Dendritic cell treated with granulocyte-macrophage colony-stimulating factor and Interleukin-4, amounts not matched to agents 40 ng/mL and 50 ng/mL, for 4 days (primary cell): ENCODE results near the gene SH3RF3.

ENCODE experiments used
- H3K27ac Mint-ChIP-seq: one replicate; pipeline ENCODE4 v1.8.0; 2022; ENCODE audit warnings: mild to moderate bottlenecking, mixed read lengths
- H3K27me3 Mint-ChIP-seq: one replicate; pipeline ENCODE4 v1.8.0; 2022; ENCODE audit warnings: mild to moderate bottlenecking, mixed read lengths
- H3K36me3 Mint-ChIP-seq: one replicate; pipeline ENCODE4 v1.8.0; 2022; ENCODE audit warnings: low read depth, mixed read lengths
- H3K4me1 Mint-ChIP-seq: one replicate; pipeline ENCODE4 v1.8.0; 2022; ENCODE audit warnings: low read depth, mixed read lengths
- H3K4me3 Mint-ChIP-seq: one replicate; pipeline ENCODE4 v1.8.0; 2022; ENCODE audit warnings: mild to moderate bottlenecking, moderate library complexity, mixed read lengths
- H3K9me3 Mint-ChIP-seq: one replicate; pipeline ENCODE4 v1.8.0; 2022; ENCODE audit warnings: mixed read lengths
- intact Hi-C: fragments of 100-400 bp; cut with micrococcal nuclease; formaldehyde crosslinking; loops from one replicate; pipeline ENCODE4 v1.15.0; 2022

SH3RF3 gene

DNA sequence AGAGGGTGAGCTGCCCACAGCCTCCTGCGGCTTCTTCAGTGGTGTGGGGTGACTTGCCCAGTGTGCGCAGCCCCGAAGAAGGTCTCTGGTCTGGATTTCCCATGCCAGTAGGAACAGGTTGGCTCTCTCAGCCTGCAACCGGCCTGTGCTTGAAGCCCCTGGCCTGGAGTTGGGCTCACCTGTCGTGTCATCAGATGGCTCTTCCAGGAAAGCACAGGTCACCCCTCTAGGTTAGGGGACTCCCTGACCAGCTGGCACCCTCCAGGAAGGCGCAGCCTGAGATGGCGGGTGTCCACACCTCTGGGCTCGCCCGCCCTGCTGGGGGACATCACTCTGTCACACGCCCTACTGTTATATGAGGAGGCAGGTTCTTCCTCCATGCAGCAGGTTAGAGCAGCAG, 304.9 kb downstream of the SH3RF3 start:
- no peak overlapping the region for H3K4me3 Mint-ChIP-seq
- no peaks in the 10 kb centered on the region for H3K27me3 Mint-ChIP-seq
- H3K27ac Mint-ChIP-seq = no peak overlapping the region
- H3K4me1 Mint-ChIP-seq = peaks cover under 1% of the 10 kb centered on the region
- H3K36me3 Mint-ChIP-seq = no peaks in the 10 kb centered on the region
- H3K9me3 Mint-ChIP-seq = no peaks in the 10 kb centered on the region
- intact Hi-C loops = no loop called here

- Mint-ChIP-seq H3K9me3 (no peaks in the 10 kb centered on the region), H3K4me3 (no peak overlapping the region), H3K36me3 (no peaks in the 10 kb centered on the region), H3K27ac (no peak overlapping the region), H3K27me3 (no peaks in the 10 kb centered on the region), H3K4me1 (peaks cover 4% of the 10 kb centered on the region)
- intact Hi-C loops = no loop called here
Measured at GRCh38 chr2:109434351-109434750, 305.3 kb downstream of the SH3RF3 start.

- intact Hi-C loops = no loop called here
- no peak overlapping the region for H3K27ac Mint-ChIP-seq
- H3K9me3 Mint-ChIP-seq = no peaks in the 10 kb centered on the region
- no peaks in the 10 kb centered on the region for H3K36me3 Mint-ChIP-seq
- H3K4me3 Mint-ChIP-seq = no peak overlapping the region
- H3K4me1 Mint-ChIP-seq = peaks cover 13% of the 10 kb centered on the region
- no peaks in the 10 kb centered on the region for H3K27me3 Mint-ChIP-seq
Measured at GRCh38 chr2:109435066-109435690, 306.2 kb downstream of the SH3RF3 start.

DNA sequence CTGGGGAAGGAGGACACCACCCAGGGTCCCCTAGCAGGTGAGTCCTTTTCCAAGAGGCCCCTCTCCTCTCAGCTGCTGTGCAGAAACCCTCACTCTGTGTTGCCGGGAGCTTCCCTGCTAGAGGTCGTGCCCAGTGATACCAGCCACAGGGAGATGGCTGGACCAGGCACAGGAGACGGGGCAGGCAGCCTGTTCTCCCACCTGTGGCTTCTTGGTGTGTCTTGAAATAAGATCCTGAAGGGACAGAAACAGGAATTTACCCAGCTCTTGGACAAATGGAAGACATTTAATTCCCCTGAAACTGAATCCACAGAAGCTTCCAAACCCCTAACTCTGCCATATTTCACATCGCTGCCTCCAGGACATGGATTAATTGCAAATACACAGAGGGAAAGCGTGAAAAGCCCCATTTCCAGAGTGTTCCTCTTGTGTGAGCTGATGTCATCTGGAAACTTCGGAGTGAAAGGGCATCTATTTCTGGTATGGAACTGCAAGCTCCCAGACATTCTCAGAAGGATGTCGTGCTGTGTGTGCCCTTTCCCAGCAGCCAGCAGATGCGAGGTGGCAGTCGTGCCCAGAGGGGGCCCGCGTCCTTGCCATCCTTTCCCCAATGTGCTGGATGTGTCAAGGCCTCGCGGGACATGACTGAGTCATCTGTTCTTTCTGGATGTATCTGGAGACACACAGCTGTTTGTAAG, 307.0 kb downstream of the SH3RF3 start:
- intact Hi-C loops = no loop called here
- Mint-ChIP-seq H3K36me3 (no peaks in the 10 kb centered on the region), H3K9me3 (peaks cover under 1% of the 10 kb centered on the region), H3K4me1 (peaks cover 19% of the 10 kb centered on the region), H3K27ac (no peak overlapping the region), H3K27me3 (no peaks in the 10 kb centered on the region), H3K4me3 (no peak overlapping the region)

DNA sequence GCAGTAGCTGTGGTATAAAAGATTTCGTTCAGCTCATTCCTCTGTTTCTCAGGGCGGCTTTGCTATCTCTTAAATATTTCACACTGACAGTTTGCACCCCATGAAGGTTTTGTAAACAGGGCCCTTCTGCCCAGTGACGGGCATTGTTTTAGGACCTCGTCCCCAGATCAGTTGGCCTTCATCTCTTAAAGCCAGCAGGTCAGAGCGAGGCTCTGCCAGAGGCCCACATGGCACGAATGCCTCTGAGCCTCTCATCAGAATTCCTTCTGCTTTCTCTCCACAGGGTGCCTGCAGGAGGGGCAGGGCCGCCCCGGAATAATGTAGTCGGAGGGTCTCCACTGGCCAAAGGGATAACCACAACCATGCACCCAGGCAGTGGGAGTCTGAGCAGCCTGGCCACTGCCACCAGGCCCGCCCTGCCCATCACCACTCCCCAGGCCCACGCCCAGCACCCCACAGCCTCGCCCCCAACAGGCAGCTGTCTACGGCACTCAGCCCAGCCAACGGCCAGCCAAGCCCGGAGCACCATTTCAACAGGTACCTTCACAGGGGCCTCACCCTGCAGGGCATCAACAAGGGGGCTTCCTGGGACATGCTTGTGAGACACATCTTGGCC, 307.7 kb downstream of the SH3RF3 start:
- no peaks in the 10 kb centered on the region for H3K36me3 Mint-ChIP-seq
- peaks cover 19% of the 10 kb centered on the region for H3K4me1 Mint-ChIP-seq

GRCh38 chr2:109437325-109438090, 308.5 kb downstream of the SH3RF3 start:
- Mint-ChIP-seq H3K27me3 (no peaks in the 10 kb centered on the region), H3K9me3 (peaks cover 15% of the 10 kb centered on the region), H3K36me3 (no peaks in the 10 kb centered on the region), H3K4me3 (no peak overlapping the region), H3K27ac (no peak overlapping the region), H3K4me1 (peaks cover 19% of the 10 kb centered on the region)
- intact Hi-C loops = no loop called here

More for the DNA sequence above, 307.7 kb downstream of the SH3RF3 start:
- Mint-ChIP-seq H3K27ac (no peak overlapping the region), H3K4me3 (no peak overlapping the region), H3K27me3 (no peaks in the 10 kb centered on the region), H3K9me3 (peaks cover 7% of the 10 kb centered on the region)
- intact Hi-C loops = no loop called here

- H3K4me1 Mint-ChIP-seq = peaks cover 19% of the 10 kb centered on the region
- no peak overlapping the region for H3K27ac Mint-ChIP-seq
- intact Hi-C loops = no loop called here
- H3K4me3 Mint-ChIP-seq = no peak overlapping the region
- H3K9me3 Mint-ChIP-seq = peaks cover 21% of the 10 kb centered on the region
- no peaks in the 10 kb centered on the region for H3K27me3 Mint-ChIP-seq
- no peaks in the 10 kb centered on the region for H3K36me3 Mint-ChIP-seq
Measured at GRCh38 chr2:109438146-109438545, 309.1 kb downstream of the SH3RF3 start.

- Mint-ChIP-seq H3K27ac (no peak overlapping the region), H3K4me1 (peaks cover 19% of the 10 kb centered on the region), H3K4me3 (no peak overlapping the region), H3K27me3 (no peaks in the 10 kb centered on the region), H3K36me3 (no peaks in the 10 kb centered on the region), H3K9me3 (peaks cover 22% of the 10 kb centered on the region)
- intact Hi-C loops = no loop called here
Measured at GRCh38 chr2:109438773-109439389, 309.9 kb downstream of the SH3RF3 start.

- peaks cover 19% of the 10 kb centered on the region for H3K4me1 Mint-ChIP-seq
- no peak overlapping the region for H3K27ac Mint-ChIP-seq
- H3K36me3 Mint-ChIP-seq = no peaks in the 10 kb centered on the region
- no peaks in the 10 kb centered on the region for H3K27me3 Mint-ChIP-seq
- H3K9me3 Mint-ChIP-seq = peaks cover 24% of the 10 kb centered on the region
- H3K4me3 Mint-ChIP-seq = no peak overlapping the region
- intact Hi-C loops = no loop called here
Measured at GRCh38 chr2:109439390-109439786, 310.4 kb downstream of the SH3RF3 start.

- H3K9me3 Mint-ChIP-seq = peaks cover 30% of the 10 kb centered on the region
- no peak overlapping the region for H3K27ac Mint-ChIP-seq
- H3K4me3 Mint-ChIP-seq = no peak overlapping the region
- H3K36me3 Mint-ChIP-seq = no peaks in the 10 kb centered on the region
- intact Hi-C loops = no loop called here
- peaks cover 19% of the 10 kb centered on the region for H3K4me1 Mint-ChIP-seq
- no peaks in the 10 kb centered on the region for H3K27me3 Mint-ChIP-seq
Measured at GRCh38 chr2:109439986-109440385, 311.0 kb downstream of the SH3RF3 start.

GRCh38 chr2:109440499-109441156, 311.6 kb downstream of the SH3RF3 start:
- Mint-ChIP-seq H3K36me3 (no peaks in the 10 kb centered on the region), H3K9me3 (peaks cover 37% of the 10 kb centered on the region), H3K27me3 (no peaks in the 10 kb centered on the region), H3K4me1 (peaks cover 19% of the 10 kb centered on the region), H3K4me3 (no peak overlapping the region), H3K27ac (no peak overlapping the region)
- intact Hi-C loops = no loop called here

DNA sequence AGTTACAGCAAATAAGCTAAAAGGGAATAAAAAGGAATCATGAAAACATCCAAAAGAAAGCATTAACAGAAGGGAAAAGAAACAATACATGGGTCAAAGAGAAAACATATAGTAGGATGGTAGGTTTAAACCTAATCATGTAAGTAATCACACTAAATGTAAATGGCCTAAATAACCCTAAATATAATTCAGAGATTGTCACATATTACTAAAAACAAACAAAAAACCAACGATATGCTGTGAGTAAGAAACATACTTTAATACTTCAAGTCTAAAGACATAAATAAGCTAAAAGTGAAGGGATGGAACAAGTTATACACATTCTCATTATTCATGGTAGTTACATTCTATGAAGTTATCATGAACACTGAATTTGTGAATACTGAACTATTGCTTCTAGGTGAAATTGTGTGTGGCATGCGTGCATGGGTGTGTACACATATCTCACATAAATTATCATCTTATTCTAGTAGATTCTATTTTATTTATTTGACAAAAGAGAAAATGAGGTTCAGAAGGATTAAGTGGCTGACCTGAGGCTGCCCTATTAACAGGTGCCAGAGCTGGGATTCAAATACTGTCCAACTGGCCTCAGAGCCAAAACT, 313.8 kb downstream of the SH3RF3 start:
- Mint-ChIP-seq H3K4me3 (no peak overlapping the region), H3K27me3 (no peaks in the 10 kb centered on the region), H3K9me3 (peaks cover 39% of the 10 kb centered on the region), H3K36me3 (no peaks in the 10 kb centered on the region), H3K27ac (no peak overlapping the region), H3K4me1 (peaks cover 19% of the 10 kb centered on the region)
- intact Hi-C loops = no loop called here

DNA sequence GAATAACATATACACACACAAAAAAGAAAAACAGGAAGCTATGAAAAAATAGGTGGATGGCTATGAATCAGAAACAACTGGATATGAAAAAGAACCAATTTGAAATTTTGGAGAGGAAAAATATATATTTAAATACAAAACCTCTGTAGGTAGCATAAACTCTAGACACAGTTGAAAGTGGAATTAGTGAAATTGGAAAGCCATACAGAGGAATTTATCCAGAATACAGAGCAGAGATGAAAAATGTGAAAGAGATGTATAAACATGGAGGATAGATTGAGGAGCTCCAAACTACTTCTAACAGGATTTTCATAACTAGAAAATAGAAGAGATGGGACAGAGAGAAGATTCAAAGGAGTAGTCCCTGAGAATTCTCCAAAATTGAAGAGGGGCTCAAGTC, 315.9 kb downstream of the SH3RF3 start:
- intact Hi-C loops = no loop called here
- Mint-ChIP-seq H3K27me3 (no peaks in the 10 kb centered on the region), H3K27ac (no peak overlapping the region), H3K4me1 (peaks cover 9% of the 10 kb centered on the region), H3K36me3 (no peaks in the 10 kb centered on the region), H3K9me3 (peaks cover 39% of the 10 kb centered on the region), H3K4me3 (no peak overlapping the region)
